Stimulated activated CD8-positive, alpha-beta memory T cell treated with anti-CD3 and anti-CD28 coated beads, Interleukin-12 subunit alpha, Interleukin-12 subunit beta, amount 100 ng/mL, for 4 hours (primary cell): ENCODE results near the gene MISP.
"Not testable (repeated sequence)": the region's sequence is repeated elsewhere in the genome, so short reads cannot be mapped to it uniquely, and the experiment has no call there.

ENCODE experiments used
- DNase-seq: peaks from one replicate; pipeline ENCODE4 v3.0.0-alpha.2; 2020; ENCODE audit warnings: low read depth

The MISP gene

DNA sequence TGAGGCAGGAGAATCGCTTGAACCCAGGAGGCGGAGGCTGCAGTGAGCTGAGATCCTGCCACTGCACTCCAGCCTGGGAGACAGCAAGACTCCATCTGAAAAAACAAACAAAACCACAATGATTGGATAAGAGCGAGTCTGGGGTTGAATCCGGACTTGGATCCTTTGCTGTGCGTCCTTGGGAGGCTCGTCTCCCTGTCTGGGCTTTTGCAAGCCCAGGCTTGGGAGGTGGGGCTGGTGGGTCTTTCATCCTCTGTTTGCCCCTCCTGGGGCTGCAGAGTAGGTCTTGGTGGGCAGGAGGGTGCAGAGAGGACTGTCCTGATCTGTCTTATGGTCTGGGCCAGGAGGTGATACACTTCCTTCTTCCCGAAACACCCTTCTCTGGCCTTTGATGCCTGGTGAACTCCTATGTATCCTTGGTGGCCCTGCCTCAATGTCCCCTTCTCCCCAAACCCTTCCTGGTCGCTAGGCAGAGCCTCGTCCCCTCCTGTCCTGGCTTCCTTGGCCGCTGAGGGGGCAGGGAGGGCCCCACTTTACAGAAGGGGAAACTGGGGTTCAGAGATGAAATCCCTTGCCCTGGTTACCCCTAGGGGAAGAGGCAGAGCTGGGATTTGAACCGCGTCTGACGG, 25.3 kb upstream of the MISP start:
- DNase-seq = no peak

- no peak for DNase-seq
These were observed 23.6 kb upstream of the MISP start for GRCh38 chr19:726993-727956.

GRCh38 chr19:728011-728410, 22.9 kb upstream of the MISP start:
- no peak for DNase-seq

- not testable (repeated sequence) for DNase-seq
These were observed 21.3 kb upstream of the MISP start for GRCh38 chr19:729564-729963.

DNA sequence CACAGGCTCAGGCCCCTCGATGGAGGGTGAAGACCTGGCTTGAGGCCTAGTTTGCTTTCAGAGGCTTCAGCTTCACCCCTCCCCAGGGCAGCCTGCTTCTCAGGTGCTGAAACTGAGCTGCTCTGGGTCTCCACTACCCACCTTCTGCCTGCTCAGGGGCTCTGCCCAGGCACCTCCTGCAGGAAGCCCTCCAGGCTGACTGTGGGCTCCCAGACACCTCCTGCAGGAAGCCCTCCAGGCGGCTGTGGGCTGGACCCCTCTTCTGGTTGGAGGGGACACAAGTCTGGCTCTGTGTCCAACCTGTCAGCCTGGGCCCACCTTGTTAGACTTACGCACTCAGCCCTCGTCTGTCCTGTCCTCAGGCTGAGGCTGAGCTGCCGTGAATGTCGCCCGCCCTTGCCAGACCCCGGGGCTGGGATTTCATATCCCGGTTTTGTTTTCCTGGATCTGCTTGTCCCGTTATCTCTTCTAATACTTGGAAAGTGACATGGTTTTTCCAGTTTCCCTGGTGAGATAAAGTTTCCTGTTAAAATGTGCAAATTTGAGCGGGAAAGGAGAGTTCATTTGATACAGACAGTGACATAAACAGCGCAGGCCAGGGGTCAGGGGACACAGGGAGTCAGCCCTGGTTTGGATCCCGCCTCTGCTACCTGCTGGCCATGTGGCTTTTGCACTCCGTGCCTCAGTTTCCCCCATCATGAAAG, 20.8 kb upstream of the MISP start:
- no peak for DNase-seq

DNA sequence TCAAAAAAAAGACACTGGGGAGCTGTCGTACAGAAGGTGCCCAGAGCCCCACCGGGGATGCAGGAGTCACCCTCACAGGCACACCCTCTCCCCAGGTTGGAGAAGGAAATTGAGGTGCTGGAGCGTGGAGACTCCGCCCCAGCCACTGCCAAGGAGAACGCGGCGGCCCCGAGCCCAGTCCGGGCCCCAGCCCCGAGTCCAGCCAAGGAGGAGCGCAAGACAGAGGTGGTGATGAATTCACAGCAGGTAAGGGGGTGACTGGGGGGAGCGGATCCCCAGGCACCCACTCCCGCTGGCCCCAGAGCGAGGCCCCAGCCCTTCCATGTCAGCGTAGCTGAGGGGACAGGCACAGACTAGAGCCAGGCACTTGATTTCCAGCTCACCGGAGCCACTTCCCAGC, 19.9 kb upstream of the MISP start:
- no peak for DNase-seq

DNA sequence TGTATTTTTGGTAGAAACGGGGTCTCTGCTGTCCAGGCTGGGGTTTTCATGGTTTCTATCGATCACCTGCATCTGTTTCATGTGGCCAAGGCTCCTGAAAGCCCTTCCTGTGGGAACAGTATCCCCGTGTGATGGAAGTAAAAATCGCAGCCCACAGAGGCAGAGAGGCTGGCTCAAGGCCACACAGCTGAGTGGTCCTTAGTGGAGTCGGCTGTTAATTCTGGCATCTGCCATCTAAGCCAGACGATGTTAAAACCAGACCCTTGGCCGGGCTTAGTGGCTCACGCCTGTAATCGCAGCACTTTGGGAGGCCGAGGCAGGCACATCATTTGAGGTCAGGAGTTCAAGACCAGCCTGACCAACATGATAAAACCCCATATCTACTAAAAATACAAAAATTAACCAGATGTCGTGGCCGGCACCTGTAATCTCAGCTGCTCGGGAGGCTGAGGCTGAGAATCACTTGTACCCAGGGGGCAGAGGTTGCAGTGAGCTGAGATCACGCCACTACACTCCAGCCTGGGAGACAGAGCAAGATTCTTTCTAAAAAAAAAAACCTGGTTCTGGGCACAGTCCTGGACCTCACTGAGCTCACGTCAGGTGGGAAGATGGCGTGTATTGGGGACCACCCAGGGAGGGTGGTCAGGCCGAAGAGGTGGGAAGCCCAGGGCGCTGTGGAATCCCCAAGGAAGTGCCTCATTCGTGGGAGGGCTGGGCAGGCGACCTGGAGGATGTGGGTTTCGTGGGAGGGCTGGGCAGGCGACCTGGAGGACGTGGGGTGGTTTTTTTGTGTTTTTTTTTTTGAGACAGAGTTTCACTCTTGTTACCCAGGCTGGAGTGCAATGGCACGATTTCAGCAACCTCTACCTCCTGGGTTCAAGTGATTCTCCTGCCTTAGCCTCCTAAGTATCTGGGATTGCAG, 18.5 kb upstream of the MISP start:
- DNase-seq = no peak

GRCh38 chr19:734716-735115, 16.2 kb upstream of the MISP start:
- no peak for DNase-seq

GRCh38 chr19:736125-736524, 14.8 kb upstream of the MISP start:
- DNase-seq = no peak

GRCh38 chr19:737591-738093, 13.3 kb upstream of the MISP start:
- DNase-seq = peak; percentile 25

DNA sequence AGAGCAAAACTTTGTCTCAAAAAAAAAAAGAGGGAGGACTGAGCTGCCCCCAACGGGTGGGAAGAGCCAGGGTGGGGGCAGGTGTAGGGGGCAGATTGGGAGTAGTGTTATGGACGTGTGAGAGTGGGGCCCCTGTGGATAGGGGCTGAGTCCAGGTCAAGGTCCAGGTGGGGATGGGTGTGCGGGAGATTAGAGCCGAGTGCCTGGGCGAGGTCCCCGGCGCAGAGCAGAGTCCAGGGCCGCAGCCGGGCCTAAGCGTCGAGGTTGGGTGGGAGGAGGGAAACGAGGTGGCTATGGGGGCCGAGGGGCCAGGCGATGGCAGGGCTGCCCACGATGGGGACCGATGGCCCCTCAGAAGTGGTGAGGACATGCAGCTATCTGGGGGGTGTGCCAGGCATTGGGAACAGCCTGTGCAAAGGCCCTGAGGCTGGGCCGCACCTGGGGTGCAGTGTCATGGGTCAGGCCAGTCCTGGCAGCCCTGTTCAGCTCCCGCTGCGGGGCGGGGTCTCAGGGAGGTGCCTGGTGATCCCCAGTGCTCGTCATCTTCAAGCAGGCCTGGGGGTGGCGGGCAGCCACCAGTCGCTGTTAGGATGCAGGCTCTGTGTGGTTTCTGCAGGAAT, 12.3 kb upstream of the MISP start:
- DNase-seq = no peak

GRCh38 chr19:739998-740715, 10.8 kb upstream of the MISP start:
- no peak for DNase-seq

DNA sequence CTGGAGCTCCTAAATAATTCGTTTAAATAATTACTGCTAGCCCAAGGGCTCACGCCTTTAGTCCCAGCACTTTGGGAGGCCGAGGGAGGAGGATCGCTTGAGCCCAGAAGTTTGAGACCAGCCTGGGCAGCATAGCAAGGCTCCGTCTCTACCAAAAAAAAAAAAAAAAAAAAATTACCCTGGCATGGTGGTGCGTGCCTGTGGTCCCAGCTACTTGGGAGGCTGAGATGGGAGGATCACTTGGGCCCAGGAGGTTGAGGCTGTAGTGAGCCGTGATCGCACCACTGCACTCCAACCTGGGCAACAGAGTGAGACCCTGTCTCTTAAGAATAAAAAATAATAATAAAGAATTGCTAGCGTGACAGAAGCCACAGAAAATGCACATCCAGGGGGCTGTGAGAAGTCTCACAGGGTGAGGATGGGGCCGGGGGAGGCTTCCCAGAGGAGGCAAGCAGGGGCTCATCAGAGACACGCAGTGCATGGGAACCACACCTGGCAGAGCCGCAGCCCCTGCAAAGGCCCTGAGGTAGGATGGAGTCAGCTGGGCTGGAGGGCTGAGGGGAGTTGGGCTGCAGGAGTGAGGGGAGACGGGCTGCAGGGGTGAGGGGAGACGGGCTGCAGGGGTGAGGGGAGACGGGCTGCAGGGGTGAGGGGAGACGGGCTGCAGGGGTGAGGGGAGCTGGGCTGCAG, 10.0 kb upstream of the MISP start:
- DNase-seq = not testable (repeated sequence)

DNA sequence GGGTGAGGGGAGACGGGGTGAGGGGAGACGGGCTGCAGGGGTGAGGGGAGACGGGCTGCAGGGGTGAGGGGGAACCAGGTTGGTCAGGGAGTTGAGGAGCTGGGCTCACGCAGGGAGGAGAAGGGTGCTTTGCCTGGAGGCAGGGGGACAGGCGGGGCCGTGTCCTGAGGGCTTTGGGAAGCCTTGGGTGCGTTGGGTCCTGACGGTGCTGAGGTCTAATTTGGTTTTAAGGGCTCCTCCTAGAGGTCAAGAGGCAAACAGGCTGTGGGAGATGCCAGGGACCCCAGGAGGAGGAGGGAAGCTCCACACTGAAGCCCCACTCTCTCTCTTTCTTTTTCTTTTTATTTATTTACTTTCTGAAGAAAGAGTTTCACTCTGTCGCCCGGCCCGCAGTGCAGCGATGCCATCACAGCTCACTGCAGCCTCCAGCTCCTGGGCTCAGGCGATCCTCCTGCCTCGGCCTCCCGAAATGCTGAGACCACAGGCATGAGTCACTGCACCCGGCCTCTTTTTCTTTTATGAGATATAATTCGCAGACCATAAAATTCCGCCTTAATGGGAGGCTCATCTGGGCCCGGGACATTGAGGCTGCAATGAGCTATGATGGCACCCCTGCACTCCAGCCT, 9.3 kb upstream of the MISP start:
- DNase-seq = no peak

DNA sequence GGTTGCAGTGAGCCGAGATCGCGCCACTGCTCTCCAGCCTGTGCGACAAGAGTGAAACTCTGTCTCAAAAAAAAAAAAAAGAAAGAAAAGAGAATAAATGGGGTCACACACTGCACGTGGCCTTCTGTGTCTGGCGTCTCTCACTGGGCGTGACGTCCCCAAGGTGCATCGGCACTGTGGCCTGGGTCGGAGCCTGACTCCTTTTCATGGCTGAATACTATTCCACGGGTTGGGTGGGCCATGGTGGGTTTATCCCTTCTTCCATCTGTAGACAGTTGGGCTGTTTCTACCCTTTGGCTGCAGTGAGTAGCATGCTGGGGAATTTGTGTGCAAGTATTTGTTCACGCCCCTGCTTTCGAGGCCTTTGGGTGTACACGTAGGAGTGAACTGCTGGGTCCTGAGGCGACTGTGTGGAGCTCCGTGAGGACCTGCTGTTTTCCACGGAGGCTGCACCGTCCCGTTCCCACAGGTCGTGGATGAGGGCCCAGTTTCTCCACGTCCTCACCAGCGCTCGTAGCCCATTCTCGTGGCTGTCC, 8.3 kb upstream of the MISP start:
- no peak for DNase-seq

GRCh38 chr19:743168-743687, 7.7 kb upstream of the MISP start:
- DNase-seq = no peak

DNA sequence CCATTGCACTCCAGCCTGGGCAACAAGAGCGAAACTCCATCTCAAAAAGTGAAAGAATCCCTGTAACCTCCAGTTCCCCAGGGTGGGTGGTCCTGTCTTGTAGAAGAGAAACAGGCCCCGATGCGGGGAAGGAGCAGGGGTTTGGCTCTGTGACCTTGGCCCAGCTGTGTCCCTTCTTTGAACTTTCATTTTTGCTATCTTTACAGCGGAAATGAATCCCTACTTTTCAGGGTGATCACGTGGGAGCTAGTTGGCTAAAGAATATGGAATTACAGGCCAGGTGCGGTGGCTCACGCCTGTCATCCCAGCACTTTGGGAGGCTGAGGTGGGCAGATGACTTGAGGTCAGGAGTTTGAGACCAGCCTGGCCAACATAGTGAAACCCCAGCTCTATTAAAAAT, 5.8 kb upstream of the MISP start:
- not testable (repeated sequence) for DNase-seq

DNA sequence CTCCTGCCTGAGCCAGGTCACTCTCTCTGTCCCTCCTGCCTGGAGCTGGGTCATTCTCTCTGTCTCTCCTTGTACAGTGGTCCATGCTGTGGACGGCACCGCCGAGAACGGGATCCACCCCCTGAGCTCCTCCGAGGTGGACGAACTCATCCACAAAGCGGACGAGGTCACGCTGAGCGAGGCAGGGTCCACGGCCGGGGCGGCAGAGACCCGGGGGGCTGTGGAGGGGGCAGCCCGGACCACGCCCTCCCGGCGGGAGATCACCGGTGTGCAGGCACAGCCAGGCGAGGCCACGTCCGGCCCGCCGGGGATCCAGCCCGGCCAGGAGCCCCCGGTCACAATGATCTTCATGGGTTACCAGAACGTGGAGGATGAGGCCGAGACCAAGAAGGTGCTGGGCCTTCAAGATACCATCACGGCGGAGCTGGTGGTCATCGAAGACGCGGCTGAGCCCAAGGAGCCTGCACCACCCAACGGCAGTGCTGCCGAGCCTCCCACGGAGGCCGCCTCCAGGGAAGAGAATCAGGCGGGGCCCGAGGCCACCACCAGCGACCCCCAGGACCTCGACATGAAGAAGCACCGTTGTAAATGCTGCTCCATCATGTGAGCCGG, 4.6 kb upstream of the MISP start:
- no peak for DNase-seq
